ENCODE data around the gene PRR20A.
"Not testable (repeated sequence)": the region's sequence is repeated elsewhere in the genome, so short reads cannot be mapped to it uniquely, and the experiment has no call there.

The PRR20A gene

DNA sequence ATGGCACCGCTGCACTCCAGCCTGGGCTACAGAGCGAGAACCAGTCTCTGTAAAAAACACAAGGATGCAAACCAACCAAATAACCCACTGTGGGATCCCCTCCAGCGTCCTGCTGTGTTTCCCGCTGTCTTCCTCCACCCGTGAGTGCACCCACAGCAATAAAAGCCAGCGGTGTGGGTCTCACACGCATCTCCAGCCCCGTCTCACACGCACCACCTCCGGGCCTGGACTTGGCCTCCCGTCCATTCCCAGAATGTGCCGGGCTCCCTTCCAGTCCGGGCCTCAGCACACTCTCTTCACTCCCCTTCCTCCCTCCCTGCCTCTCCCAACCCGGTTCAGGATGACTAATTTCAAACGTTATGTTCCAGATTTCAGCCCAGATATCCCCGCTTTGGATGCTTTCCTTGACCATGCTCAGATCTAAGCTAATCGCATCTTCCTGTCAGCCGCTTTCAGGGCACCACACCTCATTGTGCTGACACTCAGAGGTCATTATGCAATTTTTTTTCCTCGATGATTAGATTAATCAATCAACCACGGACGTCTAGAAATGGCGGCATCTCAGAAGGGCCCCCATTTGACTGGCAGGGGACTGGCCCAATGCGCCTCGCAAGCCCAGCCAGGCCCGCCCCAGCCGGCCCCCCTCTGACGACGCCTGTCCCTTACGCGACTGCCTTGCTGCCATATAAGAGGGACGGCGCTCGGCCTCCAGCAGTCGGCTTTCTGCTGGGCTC lies at the start of gene PRR20A:
TSS of gene PRR20A (plus strand) at position 684 of the 734 bp plus-strand sequence. CDS start 387 bp downstream, outside the sequence.
- not testable (repeated sequence) for DNase-seq (ENCODE audit: low read depth in 4 of 4, low spot score in 1 of 4)

DNA sequence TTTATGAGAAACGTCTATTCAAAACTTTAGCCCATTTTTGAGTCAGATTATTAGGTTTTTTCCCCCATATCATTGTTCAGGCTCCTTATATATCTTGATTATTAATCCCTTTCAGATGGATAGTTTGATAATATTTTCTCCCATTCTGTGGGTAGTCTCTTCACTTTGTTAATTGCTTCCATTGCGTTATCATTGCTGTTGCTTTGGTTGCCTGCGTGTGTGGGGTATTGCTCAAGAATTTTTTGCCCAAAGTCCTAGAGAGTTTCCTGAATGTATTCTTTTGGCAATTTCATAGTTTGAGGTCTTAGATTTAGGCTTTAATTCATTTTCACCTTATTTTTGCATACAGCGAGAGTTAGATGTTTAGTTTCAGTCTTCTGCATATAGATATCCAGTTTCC lies 25.8 kb upstream of the PRR20A start:
- DNase-seq (ENCODE audit: low read depth in 4 of 4, low spot score in 1 of 4) = no peak

DNA sequence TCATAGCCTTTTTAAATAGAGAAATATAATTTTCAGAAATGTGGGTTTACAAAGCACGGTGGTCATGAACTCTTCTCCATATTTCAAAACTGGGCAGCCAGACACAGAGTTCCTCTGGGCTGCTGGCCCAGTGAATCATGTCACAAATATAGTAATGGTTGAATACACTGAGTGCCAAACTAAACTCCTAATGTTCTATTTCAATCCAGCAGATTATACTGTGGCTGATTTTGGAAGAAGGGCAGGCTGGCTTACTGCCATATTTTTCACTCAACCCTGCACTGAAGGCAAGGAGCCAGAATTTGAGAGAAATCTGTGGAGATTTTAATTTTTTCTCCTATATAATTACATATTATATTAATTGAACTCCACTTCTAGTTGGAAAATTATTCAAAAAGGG lies 17.0 kb upstream of the PRR20A start:
- DNase-seq (ENCODE audit: low read depth in 4 of 4, low spot score in 1 of 4) = no peak

DNA sequence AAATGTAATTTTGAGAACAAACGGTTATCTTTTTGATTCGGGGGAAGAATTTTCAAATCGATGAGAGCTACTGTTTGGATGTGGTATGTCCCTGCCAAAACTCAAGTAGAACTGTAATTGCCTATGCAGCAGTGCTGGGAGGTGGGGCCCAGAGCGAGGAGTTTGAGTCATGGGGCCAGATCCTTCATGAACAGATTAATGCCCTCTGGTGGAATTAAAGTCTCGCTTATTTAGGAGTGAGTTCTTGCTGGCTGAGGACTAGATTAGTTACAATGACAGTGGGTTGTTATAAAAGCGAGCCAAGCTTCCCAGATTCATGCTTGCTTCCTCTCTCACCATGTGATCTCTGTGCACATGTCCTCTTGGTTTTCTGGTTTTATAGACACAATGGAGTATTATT lies 11.8 kb upstream of the PRR20A start:
- DNase-seq (ENCODE audit: low read depth in 4 of 4, low spot score in 1 of 4) = no peak

DNA sequence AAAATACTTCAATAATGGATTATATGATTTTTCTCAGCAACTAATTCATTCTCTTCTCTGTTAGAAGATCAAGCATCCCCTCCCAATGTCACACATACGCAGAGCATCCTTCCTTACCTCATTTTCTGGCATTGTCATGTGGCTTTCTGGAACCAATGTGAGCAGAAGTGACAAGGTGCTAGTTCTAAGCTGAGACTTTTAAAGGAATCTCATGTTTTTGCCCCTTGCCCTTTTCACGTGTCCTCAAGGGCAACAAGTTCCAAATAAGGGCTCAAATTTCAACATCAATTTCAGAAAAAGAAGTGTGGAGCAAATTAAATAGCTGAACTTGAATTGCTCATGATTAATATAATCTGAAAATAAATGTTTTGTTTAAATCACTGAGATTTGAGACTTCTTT lies 4.6 kb upstream of the PRR20A start:
- no peak for DNase-seq (ENCODE audit: low read depth in 4 of 4, low spot score in 1 of 4)

DNA sequence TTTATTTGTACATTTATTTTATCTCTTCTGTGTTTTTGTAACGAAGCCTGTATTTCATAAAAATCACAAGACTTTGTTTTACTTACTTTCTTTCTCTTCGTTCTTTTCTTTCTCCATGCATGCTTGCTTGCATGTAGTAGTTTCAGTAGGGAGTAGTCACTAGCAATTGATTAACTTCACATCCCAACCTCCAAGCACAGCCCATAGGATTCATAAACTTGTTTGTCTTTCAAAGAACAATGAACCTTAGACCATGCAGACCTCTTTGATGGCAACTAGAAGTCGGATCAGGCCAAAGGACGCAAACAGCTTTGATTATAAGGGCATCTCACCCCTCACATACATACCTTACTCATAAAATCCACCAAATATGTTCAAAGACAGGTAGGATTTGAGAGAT lies 3.1 kb upstream of the PRR20A start:
- no peak for DNase-seq (ENCODE audit: low read depth in 4 of 4, low spot score in 1 of 4)

DNA sequence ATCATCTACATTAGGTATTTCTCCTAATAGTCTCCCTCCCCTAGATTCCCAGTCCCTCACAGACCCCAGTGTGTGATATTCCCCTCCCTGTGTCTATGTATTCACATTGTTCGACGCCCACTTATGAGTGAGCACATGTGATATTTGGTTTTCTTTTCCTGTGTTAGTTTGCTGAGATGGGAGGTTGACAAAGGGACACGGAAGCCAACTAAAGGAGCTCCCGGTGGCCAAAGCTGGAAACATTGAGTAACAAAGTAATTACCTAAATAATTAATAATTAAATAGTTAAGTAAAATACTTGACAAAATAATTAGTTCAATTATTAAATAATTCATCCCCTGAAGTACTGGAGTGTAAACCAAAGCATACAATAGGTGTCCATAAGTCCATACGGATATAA lies 1.7 kb upstream of the PRR20A start:
- no peak for DNase-seq (ENCODE audit: low read depth in 4 of 4, low spot score in 1 of 4)

DNA sequence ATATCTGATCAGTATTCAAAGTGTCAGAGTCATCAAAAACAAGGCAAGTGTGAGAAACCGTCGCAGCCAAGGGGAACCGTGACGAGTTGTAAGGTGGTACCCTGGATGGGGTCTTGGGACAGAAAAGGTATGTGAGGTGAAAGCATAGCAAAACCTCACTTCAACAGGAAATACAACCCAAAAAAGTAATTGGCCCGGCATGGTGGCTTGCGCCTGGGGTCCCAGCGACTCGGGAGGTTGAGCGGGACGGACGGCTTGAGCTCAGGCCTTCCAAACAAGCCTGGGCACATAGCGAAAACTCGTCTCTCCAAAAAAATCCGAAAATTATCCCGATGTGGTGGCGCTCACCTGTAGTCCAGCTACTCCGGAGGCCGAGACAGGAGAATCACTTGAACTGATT lies 937 bp upstream of the PRR20A start:
- DNase-seq (ENCODE audit: low read depth in 4 of 4, low spot score in 1 of 4) = not testable (repeated sequence)

DNA sequence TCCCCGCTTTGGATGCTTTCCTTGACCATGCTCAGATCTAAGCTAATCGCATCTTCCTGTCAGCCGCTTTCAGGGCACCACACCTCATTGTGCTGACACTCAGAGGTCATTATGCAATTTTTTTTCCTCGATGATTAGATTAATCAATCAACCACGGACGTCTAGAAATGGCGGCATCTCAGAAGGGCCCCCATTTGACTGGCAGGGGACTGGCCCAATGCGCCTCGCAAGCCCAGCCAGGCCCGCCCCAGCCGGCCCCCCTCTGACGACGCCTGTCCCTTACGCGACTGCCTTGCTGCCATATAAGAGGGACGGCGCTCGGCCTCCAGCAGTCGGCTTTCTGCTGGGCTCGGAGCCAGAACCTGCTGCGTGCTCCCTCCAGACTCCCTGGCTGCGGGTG lies 6.5 kb downstream of the PRR20A start, which contains the start of gene PRR20B:
TSS of gene PRR20B (plus strand) at position 301 of the 400 bp plus-strand sequence. CDS start 387 bp downstream, outside the sequence.
- not testable (repeated sequence) for DNase-seq (ENCODE audit: low read depth in 4 of 4, low spot score in 1 of 4)

DNA sequence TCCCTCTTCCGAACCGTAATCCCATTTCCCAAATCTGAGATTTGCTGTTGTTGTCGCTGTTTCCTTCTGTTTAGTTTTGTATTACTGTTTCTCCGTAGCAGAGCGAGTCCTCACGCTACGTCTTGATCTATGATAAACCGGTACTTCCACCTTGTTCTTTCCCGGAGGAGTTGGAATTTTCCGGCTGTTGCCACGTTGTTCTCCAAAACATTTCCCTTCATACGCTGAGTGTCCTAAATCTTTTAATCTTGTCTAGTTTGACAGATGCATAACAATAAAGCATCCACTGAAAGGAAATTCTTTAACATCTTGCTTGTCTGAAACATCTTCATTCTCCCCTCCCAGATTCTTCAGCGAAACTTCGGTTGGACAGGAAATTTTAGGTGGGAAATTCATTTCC lies 7.4 kb downstream of the PRR20A start:
- DNase-seq (ENCODE audit: low read depth in 4 of 4, low spot score in 1 of 4) = not testable (repeated sequence)

DNA sequence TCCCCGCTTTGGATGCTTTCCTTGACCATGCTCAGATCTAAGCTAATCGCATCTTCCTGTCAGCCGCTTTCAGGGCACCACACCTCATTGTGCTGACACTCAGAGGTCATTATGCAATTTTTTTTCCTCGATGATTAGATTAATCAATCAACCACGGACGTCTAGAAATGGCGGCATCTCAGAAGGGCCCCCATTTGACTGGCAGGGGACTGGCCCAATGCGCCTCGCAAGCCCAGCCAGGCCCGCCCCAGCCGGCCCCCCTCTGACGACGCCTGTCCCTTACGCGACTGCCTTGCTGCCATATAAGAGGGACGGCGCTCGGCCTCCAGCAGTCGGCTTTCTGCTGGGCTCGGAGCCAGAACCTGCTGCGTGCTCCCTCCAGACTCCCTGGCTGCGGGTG lies 13.0 kb downstream of the PRR20A start, which contains the start of gene PRR20C:
TSS of gene PRR20C (plus strand) at position 301 of the 400 bp plus-strand sequence. CDS start 387 bp downstream, outside the sequence.
- not testable (repeated sequence) for DNase-seq (ENCODE audit: low read depth in 4 of 4, low spot score in 1 of 4)

DNA sequence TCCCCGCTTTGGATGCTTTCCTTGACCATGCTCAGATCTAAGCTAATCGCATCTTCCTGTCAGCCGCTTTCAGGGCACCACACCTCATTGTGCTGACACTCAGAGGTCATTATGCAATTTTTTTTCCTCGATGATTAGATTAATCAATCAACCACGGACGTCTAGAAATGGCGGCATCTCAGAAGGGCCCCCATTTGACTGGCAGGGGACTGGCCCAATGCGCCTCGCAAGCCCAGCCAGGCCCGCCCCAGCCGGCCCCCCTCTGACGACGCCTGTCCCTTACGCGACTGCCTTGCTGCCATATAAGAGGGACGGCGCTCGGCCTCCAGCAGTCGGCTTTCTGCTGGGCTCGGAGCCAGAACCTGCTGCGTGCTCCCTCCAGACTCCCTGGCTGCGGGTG lies 19.6 kb downstream of the PRR20A start, which contains the start of gene PRR20D:
TSS of gene PRR20D (plus strand) at position 301 of the 400 bp plus-strand sequence. CDS start 387 bp downstream, outside the sequence.
- DNase-seq (ENCODE audit: low read depth in 4 of 4, low spot score in 1 of 4) = not testable (repeated sequence)

DNA sequence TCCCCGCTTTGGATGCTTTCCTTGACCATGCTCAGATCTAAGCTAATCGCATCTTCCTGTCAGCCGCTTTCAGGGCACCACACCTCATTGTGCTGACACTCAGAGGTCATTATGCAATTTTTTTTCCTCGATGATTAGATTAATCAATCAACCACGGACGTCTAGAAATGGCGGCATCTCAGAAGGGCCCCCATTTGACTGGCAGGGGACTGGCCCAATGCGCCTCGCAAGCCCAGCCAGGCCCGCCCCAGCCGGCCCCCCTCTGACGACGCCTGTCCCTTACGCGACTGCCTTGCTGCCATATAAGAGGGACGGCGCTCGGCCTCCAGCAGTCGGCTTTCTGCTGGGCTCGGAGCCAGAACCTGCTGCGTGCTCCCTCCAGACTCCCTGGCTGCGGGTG lies 26.2 kb downstream of the PRR20A start, which contains the start of gene PRR20E:
TSS of gene PRR20E (plus strand) at position 301 of the 400 bp plus-strand sequence. CDS start 387 bp downstream, outside the sequence.
- not testable (repeated sequence) for DNase-seq (ENCODE audit: low read depth in 4 of 4, low spot score in 1 of 4)

DNA sequence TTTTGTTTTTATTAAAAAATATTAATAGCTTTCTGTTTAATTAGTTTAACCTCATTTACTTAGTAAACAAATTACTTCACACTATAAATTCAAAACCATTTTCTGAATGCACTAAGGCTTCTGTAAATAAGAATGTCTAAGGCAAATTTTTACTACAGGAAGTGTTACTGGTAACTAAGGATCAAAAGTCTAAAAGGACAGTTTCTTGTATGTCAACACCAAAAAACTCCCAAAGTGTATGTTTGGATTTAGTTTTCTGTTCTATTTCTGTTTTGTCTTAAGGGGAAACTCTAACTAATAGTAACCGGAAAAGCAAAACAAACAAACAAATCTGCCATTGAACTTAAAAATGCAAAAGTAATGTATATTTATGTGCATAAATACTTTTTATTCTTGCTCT lies 50.9 kb downstream of the PRR20A start:
- DNase-seq (ENCODE audit: low read depth in 4 of 4, low spot score in 1 of 4) = no peak
